Stimulated activated CD4-positive, alpha-beta T cell treated with anti-CD3 and anti-CD28 coated beads, TNF-alpha, amount 100 ng/mL, for 1 hour (primary cell): ENCODE results near the gene BCAT1.
"Not testable (repeated sequence)": the region's sequence is repeated elsewhere in the genome, so short reads cannot be mapped to it uniquely, and the experiment has no call there.

ENCODE experiments used
- DNase-seq, 3 donors: peaks; one replicate each; pipeline ENCODE4 v3.0.0-alpha.2; 2020; ENCODE audit warnings: low read depth in 3 of 3, low spot score in 1 of 3

BCAT1 gene

DNA sequence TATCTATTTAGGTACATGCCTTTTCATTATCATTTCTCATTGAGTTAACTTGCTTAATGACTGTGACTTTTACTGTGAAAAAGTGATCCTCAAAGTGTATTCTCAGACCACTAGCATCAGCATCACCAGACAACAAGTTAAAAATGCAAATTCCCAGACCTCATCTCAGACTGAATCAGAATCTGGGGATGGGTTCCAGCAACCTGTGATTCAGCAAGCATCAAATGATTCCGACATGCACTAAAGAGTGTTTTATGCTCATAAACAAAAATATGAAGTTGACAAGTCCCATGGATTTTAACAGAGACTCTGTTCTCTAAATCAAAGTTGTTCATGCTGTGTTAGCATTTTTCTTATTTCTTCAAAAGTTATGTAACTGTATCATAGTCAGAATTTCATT lies 130.6 kb downstream of the BCAT1 start:
- no peak for DNase-seq

GRCh38 chr12:24815114-24815423 lies 133.8 kb downstream of the BCAT1 start:
- no peak for DNase-seq

DNA sequence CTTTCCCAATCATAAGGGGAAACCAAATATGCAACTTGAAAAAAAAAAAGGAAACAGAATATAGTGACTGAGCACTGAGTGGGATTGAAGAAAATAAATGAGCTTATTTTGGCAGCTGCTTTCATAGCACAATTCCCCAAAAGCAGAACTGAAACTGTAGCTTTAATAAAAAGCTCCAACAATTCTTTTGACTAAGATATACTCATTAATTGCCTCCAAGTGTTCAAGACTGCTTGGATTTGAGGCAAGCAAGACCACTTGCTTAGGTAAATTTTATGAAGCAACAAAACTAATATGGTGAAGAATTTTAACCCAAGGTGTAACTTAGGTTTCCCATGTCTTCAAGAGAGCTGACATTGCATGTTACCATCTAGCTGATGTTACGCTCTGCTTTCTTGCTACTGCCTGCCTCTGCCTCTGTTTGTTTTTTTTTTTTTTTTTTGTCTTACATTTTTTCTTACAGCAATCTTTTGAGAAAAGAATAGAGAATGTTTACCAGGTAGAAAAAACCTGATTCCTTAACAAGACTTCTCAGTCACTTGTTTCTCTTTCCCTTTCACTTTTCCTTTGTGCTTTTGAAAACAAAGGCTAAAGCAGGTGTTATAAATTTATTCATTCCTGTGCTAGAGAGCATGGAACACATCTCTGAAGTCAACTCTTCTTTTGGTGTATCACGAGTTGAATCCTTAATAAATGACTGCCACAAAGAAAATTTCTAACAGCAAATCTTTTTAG lies 134.4 kb downstream of the BCAT1 start:
- no peak for DNase-seq

DNA sequence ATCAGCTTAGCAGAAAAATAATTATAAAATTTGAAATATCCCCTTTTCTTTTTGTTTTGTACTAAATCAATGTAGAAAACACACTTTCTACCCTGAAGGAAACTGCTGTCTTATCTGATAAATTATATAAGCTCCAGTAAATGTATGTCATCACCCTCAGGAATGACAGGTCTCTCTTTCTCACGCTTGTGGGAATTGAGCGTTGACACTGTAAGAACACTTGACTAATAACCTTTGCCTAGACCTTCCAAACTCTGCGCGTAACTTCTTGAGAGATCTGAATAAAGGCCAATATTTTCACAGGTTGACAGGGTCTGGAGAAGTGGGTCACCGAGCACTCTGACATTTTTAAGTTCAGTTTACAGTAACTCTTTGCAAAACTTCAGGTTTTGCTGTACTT lies 138.5 kb downstream of the BCAT1 start:
- no peak for DNase-seq

DNA sequence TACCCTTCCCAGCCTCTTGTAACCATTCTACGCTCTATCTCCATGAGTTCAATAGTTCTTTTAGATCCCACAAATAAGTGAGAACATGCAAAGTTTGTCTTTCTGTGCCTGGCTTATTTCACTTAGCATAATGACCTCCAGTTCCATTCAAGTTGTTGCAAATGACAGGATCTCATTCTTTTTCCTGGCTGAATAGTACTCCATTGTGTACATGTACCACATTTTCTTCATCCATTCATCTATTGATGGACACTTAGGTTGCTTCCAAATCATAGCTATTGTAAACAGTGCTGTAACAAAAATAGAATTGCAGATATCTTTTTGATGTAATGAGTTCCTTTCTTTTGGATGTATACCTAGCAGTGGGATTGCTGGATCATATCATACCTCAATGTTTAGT lies 139.6 kb downstream of the BCAT1 start:
- not testable (repeated sequence) for DNase-seq

- DNase-seq, result no peak
Measured at GRCh38 chr12:24808651-24809050, 140.2 kb downstream of the BCAT1 start.

DNA sequence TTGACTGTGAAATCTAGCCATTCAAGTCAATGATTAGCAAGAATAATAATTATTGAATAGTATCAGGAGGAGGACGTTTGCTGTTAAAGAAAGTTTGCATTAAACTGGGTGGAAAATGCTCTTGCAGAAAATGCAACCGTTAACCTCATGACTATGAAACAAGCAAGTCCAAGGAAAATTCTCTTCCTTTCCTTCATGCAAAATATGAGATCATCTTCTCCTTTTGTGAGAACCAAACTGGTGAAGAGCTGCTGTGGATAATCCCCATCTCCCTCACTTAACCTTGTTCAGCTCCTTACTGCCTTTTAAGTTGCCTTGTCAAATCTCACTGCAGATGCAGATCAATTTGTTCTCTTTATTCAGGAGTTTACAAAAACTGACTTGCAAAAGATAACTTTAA lies 142.5 kb downstream of the BCAT1 start:
- no peak for DNase-seq

DNA sequence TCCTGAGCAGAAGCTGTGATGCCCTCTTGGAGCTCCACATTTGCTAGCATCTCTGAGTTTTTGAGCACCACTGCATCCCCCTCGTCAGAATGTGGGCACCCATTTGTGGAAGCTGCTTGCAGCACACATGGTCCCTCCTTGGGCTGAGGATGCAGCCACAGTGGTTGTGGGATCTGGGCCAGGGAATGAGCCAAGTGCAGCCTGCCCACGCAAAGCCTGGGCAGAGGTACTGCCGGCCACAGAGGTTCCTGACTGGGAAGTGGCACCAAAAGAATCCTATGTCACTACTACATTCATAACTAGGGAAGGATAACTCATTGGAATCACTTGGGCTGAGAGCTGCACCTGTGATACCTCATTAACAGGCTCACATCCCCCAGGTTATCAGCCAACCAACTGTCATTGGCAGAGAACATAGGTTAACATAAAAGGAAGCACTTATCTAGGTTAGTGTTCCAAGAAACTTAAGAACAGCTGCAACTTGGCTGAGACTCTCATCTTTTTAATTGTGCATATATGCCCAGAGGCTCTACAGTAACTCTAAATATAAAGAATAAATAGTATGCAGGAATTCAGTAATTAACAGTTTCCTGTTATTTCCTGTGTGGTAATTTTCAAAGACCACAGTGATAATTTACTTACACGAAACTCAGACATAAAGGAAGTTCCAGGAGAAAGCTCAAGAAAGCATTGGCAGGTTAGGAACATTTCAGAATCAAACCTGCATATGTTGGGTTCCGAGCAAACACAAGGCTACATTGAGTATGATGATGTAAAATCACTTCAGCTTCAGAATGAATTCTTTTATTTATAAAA lies 145.3 kb downstream of the BCAT1 start:
- DNase-seq, result no peak

GRCh38 chr12:24798335-24798734 lies 150.6 kb downstream of the BCAT1 start:
- no peak for DNase-seq

DNA sequence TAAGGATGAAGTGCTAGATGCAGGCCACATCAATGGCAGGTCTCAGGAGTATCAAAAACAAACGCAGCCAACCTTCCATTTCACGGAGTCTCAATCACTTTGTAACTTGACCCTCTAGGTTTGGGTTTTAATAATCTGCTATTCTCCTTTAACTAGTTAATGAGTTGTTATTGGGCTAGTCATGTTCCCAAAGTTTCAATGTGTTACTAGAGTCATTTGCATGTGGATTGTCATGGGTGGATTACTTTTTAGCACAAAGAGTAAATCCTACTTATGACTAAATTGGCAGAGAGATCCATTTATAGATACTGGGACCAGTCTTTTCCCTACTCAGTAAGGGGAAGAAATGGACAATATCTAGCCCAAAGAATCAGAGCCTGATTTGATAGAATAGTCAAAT lies 151.0 kb downstream of the BCAT1 start:
- DNase-seq, result no peak

GRCh38 chr12:24796876-24797275 lies 152.0 kb downstream of the BCAT1 start:
- DNase-seq, result no peak

DNA sequence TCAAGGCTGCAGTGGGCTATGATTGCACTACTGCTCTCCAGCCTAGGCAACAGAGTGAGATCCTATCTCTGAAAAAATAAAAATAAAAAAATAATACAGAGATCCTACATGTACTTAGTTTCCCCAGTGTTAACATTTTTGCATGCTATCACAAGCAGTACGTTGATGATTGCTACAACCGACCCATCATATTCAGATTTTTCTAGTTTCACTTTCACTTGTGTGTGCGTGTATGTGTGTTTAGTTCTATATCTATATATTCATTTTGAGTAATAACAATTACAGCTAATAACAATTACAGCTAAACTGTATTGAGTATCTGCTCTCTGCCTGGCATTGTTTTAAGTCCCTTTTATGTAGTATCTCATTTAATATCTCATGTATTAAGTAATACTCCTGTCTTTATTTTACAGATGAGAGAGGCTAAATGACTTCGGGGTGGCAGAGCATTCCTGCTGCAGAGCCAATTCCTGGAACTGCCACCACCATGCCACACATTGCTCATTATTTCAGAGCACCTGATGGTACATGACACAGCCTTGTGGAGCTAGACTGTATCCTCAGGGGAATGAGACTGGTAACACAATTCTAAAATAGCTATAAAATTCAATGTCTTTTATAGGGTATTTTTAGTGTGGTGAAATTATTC lies 153.1 kb downstream of the BCAT1 start:
- DNase-seq, result no peak

- DNase-seq, result no peak
Measured at GRCh38 chr12:24791622-24792021, 157.3 kb downstream of the BCAT1 start.

- DNase-seq, result no peak
Measured at GRCh38 chr12:24788886-24789285, 160.0 kb downstream of the BCAT1 start.

- DNase-seq, result no peak
Measured at GRCh38 chr12:24780697-24781368, 168.1 kb downstream of the BCAT1 start.

DNA sequence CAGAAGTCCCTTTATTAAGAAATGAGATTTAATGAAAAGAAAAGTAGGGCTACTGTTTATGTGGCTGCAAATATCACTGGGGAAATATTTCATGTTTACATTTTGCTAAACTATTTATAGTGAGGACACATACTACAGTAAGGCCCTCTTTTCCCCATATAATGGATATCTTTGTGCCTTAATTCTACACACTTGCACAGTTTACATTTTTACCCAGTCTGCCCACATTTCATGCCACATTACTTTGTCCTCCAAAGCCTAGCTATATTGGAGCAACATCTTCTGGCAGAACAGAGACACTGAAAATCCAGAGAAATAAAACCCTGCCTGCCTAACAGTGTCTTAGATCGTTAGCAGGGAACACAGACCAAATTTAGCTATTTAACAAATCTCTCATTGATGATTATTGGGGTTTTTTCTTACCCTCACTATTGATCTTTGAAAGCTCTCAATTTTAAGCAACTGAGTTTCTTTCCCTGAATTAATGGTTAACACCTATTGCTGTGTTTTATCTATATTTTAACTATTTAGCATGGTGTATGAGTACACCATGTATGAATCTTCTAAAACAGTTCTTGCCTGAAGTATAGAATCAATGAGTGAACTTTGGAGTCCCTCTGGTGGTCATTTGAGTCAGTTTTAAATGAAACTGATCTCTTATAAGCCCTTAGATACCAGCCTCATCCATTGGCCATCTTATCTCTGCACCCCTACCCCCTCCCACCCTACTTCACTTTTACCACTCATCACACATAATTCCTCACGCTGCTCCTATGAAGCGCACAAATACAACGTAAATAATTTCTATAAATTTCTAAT lies 170.2 kb downstream of the BCAT1 start:
- DNase-seq, result no peak

GRCh38 chr12:24777359-24777758 lies 171.5 kb downstream of the BCAT1 start:
- no peak for DNase-seq

- no peak for DNase-seq
Measured at GRCh38 chr12:24776861-24777260, 172.0 kb downstream of the BCAT1 start.

DNA sequence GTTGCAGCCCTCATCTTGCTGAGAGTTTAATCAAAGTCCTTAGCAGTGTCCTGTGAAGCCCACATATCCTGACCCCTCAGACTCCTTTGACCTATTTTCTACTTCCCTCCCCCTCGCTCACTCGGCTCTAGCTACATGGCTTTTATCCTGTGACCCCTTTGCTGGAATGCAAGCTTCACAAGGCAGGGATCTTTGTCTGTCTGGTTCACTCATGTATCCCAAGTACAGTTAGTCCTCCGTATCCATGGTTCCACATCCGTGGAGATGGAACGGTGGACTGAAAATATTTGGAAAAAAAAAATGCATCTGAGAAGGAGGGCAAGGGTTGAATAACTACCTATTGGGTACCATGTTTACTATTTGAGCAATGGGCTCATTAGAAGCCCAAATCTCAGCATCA lies 173.8 kb downstream of the BCAT1 start:
- no peak for DNase-seq

- DNase-seq, result no peak
Measured at GRCh38 chr12:24773996-24774395, 174.9 kb downstream of the BCAT1 start.

DNA sequence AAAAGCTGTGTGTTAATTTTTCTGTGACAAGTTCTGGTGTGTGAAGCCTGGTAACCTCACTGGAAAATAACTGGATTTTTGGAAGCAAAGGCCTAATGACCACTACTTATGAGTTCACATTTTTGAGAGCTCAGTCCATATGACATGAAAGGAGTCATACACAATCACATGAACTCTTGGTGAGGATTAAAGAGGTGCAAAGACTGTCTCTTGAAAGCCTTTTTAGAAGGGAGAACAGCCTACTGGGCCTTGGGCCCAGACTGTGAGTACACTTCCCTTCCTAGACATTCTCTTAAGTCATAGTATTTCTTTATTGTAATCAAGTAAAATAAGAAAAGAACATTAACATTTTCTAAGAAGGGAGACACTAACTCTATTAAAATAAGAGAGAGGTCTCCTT lies 176.1 kb downstream of the BCAT1 start:
- no peak for DNase-seq
